ENCODE measurements around the gene TYW5.

Gene TYW5

DNA sequence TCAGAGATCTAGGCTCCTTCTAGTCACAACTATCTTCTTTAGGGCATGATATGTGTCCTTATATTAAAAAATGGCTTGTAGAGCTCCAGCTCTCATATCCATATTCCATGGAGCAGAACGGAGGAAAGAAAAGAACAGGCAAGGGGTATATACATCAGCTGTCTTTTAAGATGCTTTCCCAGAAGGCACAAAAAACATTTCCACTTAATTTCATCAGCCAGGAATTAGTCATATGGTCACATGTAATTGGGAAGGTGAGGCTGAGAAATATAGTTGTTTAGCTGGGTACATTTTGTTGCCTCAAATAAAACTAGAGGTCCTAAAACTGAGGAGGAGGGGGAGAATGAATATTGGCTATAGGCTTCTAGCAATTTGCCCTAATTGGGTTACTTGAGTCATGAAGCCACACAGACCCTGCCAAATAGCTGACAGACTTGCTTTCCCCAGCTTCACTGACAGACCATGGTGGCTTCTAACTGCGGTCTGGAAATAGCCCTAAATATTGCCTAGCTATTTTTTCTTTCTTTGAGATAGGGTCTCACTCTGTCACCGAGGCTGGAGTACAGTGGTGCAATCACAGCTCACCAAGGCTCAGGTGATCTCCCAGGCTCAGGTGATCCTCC lies 20.1 kb upstream of the TYW5 start:
- in situ Hi-C loops (cut with HindIII; ENCODE audit: low sequenced_read_pairs): no loop called here

DNA sequence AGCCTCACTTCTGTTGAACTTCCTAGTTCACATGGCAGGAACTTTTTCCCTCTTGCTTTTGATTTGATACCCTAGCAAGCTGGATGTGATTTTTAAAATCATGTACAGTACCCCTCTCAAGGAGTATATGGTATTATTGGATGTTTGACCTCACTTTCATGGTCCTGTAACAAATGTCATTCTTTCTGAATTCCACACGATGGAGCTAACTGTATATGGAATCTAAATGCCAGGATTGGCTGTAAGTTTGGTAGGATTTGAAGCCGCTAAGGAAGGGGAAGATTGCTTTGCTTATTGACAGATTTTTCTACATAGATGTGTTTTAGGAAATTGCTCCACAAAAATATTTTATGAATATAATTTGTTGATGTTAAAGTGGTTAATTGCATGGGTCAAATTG lies 18.4 kb upstream of the TYW5 start:
- in situ Hi-C loops (cut with HindIII; ENCODE audit: low sequenced_read_pairs): no loop called here

DNA sequence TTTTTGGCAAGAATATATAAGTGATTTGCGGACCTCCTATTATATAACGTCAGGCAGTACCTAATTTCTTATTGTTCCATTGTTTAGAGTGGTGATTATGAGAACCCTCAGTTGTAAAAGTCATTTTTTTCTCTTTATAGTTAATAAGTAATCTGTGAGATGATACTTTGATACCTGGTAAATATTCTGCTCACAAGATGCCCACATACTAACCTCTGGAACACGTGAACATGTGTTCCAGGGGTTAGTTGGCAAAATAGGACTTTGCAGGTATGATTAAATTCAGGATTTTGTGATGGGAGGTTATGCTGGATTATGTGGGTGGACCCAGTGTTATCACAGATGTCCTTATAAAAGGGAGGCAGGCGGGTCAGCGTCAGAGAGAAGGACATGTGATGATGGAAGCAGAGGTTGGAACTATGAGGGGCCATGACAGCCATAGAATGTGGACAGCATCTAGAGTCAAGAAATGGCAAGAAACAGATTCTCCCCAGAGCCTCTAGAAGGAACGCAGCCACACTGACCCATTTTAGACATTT lies 16.9 kb upstream of the TYW5 start:
- in situ Hi-C loops (cut with HindIII; ENCODE audit: low sequenced_read_pairs): no loop called here

- in situ Hi-C loops (cut with HindIII; ENCODE audit: low sequenced_read_pairs): no loop called here
Measured at GRCh38 chr2:199968126-199968525, 12.8 kb upstream of the TYW5 start.

GRCh38 chr2:199966976-199967375 lies 11.7 kb upstream of the TYW5 start:
- in situ Hi-C loops (cut with HindIII; ENCODE audit: low sequenced_read_pairs): no loop called here

- in situ Hi-C loops (cut with HindIII; ENCODE audit: low sequenced_read_pairs): no loop called here
Measured at GRCh38 chr2:199966405-199966804, 11.1 kb upstream of the TYW5 start.

- in situ Hi-C loops (cut with HindIII; ENCODE audit: low sequenced_read_pairs): no loop called here
Measured at GRCh38 chr2:199962203-199962602, 6.9 kb upstream of the TYW5 start.

DNA sequence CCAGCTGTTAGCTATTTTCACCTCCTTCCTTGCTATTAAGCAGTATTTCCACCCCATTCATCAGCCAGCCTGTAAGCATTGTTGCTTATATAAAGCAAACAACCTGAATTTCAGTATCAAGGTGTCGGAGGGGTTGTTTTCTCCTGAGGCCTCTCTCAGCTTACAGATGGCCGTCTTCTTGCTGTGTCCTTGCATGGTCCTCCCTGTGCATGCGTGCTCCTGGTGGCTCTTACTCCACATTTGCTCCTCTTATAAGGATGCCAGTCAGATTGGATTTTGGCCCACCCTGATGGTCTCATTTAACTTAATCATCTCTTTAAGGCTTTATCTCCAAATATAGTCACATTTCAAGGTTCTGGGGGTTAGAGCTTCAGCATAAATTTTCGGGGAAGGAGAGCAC lies 2.7 kb upstream of the TYW5 start:
- in situ Hi-C loops (cut with HindIII; ENCODE audit: low sequenced_read_pairs): no loop called here

- in situ Hi-C loops (cut with HindIII; ENCODE audit: low sequenced_read_pairs): no loop called here
Measured at GRCh38 chr2:199956062-199956380, 730 bp upstream of the TYW5 start.

DNA sequence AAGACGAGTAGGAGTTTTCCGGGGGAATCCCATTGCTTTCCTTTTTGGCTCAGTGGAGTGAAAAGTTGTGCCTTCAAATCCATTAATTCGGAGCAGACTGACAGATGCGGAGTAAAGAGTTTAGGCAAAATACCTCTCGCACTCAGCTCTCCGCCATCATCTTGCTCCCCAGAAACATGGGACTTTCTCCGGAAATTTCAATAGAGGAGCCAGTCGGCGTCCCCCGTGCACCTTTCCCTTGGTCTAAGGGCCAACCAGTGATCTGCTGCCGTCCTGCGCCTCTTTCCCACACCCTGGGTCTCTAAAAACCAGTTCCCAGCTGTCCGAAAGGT lies 318 bp downstream of the TYW5 start:
- in situ Hi-C loops (cut with HindIII; ENCODE audit: low sequenced_read_pairs): no loop called here

DNA sequence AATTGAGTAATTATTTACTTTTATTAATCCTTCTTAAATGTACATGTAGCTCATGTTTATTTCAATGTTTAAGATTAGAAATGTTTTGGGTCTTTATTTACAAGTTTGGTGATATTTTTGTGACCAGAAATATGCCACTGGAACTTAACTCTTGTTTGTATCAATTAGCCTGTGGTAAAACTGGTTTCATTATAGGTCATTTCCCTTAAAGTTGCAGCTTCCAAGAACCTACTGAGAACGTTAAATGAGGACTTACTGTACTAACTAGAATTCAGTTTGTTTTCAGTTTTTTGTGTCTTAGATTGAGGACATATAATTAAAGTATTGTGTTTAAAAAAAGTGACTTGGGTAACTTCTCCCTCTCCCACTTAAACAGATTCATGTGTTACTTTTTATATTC lies 4.3 kb downstream of the TYW5 start:
- in situ Hi-C loops (cut with HindIII; ENCODE audit: low sequenced_read_pairs): no loop called here

GRCh38 chr2:199950396-199950795 lies 4.9 kb downstream of the TYW5 start:
- in situ Hi-C loops (cut with HindIII; ENCODE audit: low sequenced_read_pairs): no loop called here

- in situ Hi-C loops (cut with HindIII; ENCODE audit: low sequenced_read_pairs): no loop called here
Measured at GRCh38 chr2:199946836-199947235, 8.5 kb downstream of the TYW5 start.

DNA sequence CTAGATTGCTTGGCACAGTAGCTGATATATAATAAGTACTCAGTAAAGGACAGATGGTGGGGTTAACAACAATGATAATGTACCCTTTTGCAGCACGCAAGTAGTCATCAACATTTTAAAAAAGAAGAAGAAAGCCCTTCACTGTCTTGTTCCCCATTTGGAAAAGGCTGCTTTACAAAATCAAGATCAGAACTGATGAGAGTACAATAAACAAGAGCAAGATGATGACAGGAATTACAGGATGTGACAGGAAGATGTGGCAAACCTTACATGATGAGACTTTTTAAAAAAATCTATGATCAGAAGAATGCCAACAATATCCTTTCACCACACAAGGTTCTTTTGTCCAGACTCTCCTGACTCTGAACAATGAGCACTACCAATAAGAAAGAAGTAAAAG lies 9.1 kb downstream of the TYW5 start:
- in situ Hi-C loops (cut with HindIII; ENCODE audit: low sequenced_read_pairs): no loop called here

DNA sequence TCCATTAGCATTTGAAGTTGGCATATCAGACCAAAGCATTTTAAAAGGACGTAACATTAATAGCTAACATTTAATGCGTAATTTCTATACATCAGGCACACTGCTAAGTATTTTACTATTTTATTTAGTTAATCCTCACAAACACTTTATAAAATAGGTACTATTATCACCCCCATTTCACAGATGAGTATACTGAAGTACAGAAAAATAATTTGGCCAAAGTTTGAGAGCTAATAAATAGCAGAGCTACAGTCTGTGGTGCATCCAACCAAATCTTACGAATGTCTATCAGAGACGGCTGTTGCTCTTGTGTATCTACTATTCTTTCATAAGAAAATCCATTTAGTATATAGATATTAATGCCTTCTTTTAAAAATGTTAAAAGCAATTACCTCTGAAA lies 11.9 kb downstream of the TYW5 start:
- in situ Hi-C loops (cut with HindIII; ENCODE audit: low sequenced_read_pairs): no loop called here

DNA sequence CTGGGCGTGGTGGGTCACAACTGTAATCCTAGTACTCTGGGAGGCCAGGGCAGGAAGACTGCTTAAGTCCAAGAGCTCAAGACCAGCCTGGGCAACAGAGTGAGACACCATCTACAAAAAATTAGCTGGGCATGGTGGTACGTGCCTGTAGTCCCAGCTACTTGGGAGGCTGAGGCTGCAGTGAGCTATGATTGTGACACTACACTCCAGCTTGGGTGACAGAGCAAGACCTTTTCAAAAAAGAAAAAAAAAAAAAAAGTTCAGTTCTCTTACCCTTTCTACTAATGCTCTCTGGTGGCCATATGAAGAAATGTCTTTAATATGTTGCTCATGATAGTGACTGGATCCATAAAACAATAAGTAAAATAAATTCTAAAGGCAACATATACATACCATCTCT lies 14.9 kb downstream of the TYW5 start:
- in situ Hi-C loops (cut with HindIII; ENCODE audit: low sequenced_read_pairs): no loop called here

DNA sequence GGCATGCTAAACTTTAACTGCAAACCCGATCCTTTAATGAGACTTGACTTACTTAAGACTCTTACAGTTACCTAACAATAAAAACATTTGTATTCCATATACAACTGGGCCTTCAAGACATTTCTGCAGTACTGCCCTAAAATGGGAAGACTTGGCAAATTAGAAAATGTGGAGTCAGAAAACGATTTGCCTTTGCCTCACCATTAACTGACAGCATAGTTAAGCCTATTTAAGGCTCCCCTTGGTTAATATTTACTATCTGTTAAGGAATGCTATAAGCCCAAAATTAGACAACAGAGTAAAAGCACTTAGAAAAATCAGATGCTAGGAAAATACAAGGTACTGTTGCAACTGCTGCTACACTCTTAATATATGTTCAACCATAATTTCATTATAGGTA lies 18.7 kb downstream of the TYW5 start:
- in situ Hi-C loops (cut with HindIII; ENCODE audit: low sequenced_read_pairs): no loop called here

GRCh38 chr2:199933466-199933865 lies 21.8 kb downstream of the TYW5 start:
- in situ Hi-C loops (cut with HindIII; ENCODE audit: low sequenced_read_pairs): no loop called here

GRCh38 chr2:199932312-199932855 lies 22.9 kb downstream of the TYW5 start:
- in situ Hi-C loops (cut with HindIII; ENCODE audit: low sequenced_read_pairs): no loop called here

DNA sequence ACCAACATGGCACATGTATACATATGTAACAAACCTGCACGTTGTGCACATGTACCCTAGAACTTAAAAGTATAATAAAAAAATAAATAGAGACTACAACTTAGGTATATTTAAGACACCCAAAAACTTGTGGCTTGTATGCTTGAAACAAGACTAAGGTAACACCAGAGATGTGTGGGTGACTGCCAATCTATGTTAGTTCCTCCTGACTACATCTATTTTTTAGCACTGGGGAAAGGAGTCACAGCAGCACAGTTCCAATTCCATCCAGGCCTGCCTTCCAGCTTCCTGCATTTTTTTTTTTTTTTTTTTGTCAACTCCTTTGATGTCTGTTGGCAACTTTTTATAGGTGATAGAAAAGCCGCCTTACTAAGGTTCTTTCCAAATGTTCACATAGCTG lies 26.0 kb downstream of the TYW5 start:
- in situ Hi-C loops (cut with HindIII; ENCODE audit: low sequenced_read_pairs): no loop called here

- in situ Hi-C loops (cut with HindIII; ENCODE audit: low sequenced_read_pairs): no loop called here
Measured at GRCh38 chr2:199928626-199929025, 26.7 kb downstream of the TYW5 start.

- in situ Hi-C loops (cut with HindIII; ENCODE audit: low sequenced_read_pairs): no loop called here
Measured at GRCh38 chr2:199928226-199928625, 27.1 kb downstream of the TYW5 start.

DNA sequence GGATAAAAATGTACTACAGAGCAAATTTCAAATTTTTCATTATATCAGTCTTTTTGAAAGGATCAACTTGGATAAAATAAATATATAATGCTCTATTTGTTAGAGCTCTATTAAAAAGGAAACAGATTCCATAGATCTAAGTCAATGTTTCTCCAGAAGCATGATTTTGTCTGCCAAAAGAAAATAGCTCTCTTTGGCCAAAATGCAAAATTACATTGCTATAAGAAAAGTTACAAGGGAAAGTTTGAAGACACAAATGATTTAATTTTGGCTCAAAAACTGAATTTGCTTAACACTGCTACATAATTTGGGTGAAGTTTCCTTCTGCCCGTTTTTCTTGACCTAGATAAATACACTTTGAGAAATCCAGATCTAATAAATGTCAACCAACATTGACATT lies 28.5 kb downstream of the TYW5 start:
- in situ Hi-C loops (cut with HindIII; ENCODE audit: low sequenced_read_pairs): no loop called here

All from endothelial cell of hepatic sinusoid (primary cell).